ENCODE data around the gene CEP120. TPM values are rescaled to one million over a fixed set of nuclear protein-coding genes. Genes with fewer than 3 reads are reported as not detected.
"Not testable (repeated sequence)": the region's sequence is repeated elsewhere in the genome, so short reads cannot be mapped to it uniquely, and the experiment has no call there.

The CEP120 gene
- total and polyA plus RNA-seq, 7 donors = 2.5 to 15.0 (median 5.3) TPM

DNA sequence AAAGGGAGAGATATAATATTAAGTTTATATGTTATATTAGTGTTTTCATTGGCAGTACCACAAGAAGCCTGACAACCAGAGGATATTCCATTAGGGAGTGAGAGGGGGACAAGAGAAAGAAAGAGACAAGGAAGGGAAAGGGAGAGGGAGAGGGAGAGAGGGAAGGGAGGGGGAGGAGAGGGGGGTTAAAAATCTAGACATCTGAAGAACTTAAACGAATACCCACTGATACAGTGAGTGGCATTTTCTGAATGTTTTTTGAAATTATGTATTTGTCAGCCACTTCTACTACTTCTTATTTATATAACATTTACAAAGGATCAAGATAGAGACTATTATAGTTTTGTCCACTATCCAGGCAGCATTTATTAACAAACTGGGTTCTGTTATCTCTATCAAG, 11.6 kb upstream of the CEP120 start:
- H3K4me1 ChIP-seq = no peaks in the 10 kb centered on the region
- DNase-seq = no peak
- H3K9me3 ChIP-seq = no peaks in the 10 kb centered on the region
- peaks cover 0 to 3% (median 0%) of the 10 kb centered on the region in 3 donors for H3K27me3 ChIP-seq (ENCODE audit: insufficient read depth in 3 of 3, low read length in 2 of 3)
- H3K27ac ChIP-seq = no peak overlapping the region
- TF ChIP-seq, protein P1, sequence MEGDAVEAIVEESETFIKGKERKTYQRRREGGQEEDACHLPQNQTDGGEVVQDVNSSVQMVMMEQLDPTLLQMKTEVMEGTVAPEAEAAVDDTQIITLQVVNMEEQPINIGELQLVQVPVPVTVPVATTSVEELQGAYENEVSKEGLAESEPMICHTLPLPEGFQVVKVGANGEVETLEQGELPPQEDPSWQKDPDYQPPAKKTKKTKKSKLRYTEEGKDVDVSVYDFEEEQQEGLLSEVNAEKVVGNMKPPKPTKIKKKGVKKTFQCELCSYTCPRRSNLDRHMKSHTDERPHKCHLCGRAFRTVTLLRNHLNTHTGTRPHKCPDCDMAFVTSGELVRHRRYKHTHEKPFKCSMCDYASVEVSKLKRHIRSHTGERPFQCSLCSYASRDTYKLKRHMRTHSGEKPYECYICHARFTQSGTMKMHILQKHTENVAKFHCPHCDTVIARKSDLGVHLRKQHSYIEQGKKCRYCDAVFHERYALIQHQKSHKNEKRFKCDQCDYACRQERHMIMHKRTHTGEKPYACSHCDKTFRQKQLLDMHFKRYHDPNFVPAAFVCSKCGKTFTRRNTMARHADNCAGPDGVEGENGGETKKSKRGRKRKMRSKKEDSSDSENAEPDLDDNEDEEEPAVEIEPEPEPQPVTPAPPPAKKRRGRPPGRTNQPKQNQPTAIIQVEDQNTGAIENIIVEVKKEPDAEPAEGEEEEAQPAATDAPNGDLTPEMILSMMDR (IDR thresholded peaks at IDR 0.05) = no peak
- WGBS, 3 donors = 67 to 85% (median 83%) methylated on average over 1 of the region's 1 CpG
- no peak overlapping the region for H3K4me3 ChIP-seq
- intact Hi-C loops (cut with DNase I) = no loop called here
- no peak for ATAC-seq
- no peaks in the 10 kb centered on the region for H3K36me3 ChIP-seq (ENCODE audit: insufficient read depth in 1 of 2, low read depth in 1 of 2)

DNA sequence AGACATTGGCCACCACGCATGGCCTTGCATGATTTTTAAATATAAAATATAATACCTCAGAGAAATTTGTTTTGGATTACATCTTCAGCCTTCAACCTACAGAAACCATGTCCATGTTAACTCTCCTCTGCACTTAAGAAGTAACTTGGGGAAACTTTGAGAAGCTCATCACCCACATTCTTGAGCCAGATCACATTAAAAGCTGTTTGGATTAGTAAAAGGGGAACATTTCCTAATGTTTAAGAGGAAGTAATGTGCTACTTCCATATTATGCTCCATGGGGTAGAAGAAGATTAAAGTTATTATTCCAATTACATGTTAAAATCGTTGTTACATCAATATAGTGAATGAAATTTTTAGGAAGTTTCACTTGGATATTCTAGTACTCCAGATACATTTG, 10.4 kb upstream of the CEP120 start:
- TF ChIP-seq, protein P1 (IDR thresholded peaks at IDR 0.05) = no peak
- WGBS, 3 donors = 68 to 85% (median 85%) methylated on average over 2 of the region's 2 CpGs
- Histone ChIP-seq H3K9me3 (no peaks in the 10 kb centered on the region), H3K4me3 (no peak overlapping the region), H3K4me1 (no peaks in the 10 kb centered on the region), H3K27me3 (ENCODE audit: insufficient read depth in 3 of 3, low read length in 2 of 3) (peaks cover 0 to 3% (median 0%) of the 10 kb centered on the region in 3 donors), H3K27ac (no peak overlapping the region), H3K36me3 (ENCODE audit: insufficient read depth in 1 of 2, low read depth in 1 of 2) (no peaks in the 10 kb centered on the region)
- DNase-seq (no peak), ATAC-seq (no peak)
- intact Hi-C loops (cut with DNase I) = no loop called here

DNA sequence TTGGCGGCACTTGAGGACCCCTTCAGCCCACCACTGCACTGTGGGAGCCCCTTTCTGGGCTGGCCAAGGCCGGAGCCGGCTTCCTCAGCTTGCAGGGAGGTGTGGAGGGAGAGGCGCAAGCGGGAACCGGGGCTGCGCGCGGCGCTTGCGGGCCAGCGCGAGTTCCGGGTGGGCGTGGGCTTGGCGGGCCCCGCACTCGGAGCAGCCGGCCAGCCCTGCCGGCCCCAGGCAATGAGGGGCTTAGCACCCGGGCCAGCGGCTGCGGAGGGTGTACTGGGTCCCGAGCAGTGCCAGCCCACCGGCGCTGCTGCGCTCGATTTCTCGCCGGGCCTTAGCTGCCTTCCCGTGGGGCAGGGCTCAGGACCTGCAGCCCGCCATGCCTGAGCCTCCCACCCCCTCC, 7.2 kb upstream of the CEP120 start:
- intact Hi-C loops (cut with DNase I); H3K27me3 ChIP-seq (ENCODE audit: insufficient read depth in 3 of 3, low read length in 2 of 3); H3K36me3 ChIP-seq (ENCODE audit: insufficient read depth in 1 of 2, low read depth in 1 of 2); H3K4me1 ChIP-seq; DNase-seq; H3K27ac ChIP-seq; H3K9me3 ChIP-seq; H3K4me3 ChIP-seq; ATAC-seq: not testable (repeated sequence)
- WGBS, 3 donors = 92 to 96% (median 95%) methylated on average over 20 to 32 of the region's 32 CpGs

DNA sequence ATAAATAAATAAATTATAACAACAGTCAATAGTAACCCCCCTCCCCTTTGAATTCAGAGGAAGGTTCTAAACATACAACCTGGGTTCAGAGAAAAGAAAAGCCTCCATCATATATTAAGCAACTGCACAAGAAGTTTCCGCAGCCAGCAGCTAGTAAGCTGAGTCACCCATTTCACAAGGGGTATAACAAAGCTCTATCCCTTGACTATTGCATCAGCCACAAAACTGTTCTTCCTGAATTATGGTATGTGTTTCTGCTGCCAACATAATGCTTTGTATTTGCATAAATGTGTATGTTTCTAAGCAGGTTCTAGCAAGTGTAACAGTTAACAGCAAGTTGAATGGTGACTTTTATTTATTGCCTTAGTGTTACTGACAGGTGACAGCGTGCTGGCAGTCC, 6.8 kb upstream of the CEP120 start:
- no peaks in the 10 kb centered on the region for H3K9me3 ChIP-seq
- intact Hi-C loops (cut with DNase I) = loop anchor here in 1 of 2 donors (10.0 kb wide), 1 partner anchor 85 kb away; the partner anchor contains the start of gene CSNK1G3
- no peaks in the 10 kb centered on the region for H3K4me1 ChIP-seq
- no peak overlapping the region for H3K4me3 ChIP-seq
- DNase-seq = no peak
- H3K27me3 ChIP-seq (ENCODE audit: insufficient read depth in 3 of 3, low read length in 2 of 3) = peaks cover 0 to 3% (median 0%) of the 10 kb centered on the region in 3 donors
- H3K27ac ChIP-seq = no peak overlapping the region
- no peaks in the 10 kb centered on the region for H3K36me3 ChIP-seq (ENCODE audit: insufficient read depth in 1 of 2, low read depth in 1 of 2)
- peak in 2 of 4 donors; percentile 48 to 49 for ATAC-seq
- TF ChIP-seq, protein P1 (IDR thresholded peaks at IDR 0.05) = no peak
- WGBS, 3 donors = 88 to 92% (median 91%) methylated on average over 2 of the region's 2 CpGs

DNA sequence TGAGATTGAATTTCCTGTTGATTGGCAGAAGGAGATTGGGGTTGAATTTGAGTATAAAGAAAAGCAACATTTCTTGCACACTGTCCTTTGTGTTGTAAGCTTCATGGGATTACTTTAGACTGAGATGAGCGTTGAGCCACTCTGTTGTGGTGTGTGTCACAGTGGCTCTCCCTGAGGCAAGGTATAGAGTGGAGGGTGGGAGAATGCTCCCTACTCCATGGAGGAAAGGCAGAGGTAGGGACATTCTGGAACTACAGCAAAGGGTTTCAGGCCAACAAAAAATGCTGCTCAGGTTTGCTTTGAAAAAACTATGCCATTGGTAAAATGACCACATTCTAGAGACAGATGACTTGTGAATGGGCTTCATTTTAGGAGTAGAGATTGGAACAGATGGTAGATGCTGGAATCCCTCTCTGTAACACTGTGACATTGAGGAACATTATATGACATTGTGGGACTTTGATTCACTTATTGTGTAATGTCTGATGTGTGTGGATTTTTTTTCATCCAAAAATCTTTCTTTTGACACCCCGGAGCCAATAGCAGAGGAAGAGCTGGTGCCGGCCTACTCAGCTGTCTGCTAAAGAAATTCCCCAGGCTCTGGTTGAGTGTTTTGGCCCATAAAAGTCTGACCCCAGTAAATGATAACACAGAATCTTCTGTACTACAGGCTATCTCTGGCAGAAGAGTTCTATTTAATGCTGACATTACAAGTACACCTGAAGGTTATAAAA, 6.2 kb upstream of the CEP120 start:
- no peaks in the 10 kb centered on the region for H3K36me3 ChIP-seq (ENCODE audit: insufficient read depth in 1 of 2, low read depth in 1 of 2)
- WGBS, 3 donors = 83 to 91% (median 89%) methylated on average over 3 of the region's 3 CpGs
- no peaks in the 10 kb centered on the region for H3K4me1 ChIP-seq
- TF ChIP-seq, protein P1 (IDR thresholded peaks at IDR 0.05) = no peak
- no peak for DNase-seq
- peak in 1 of 4 donors; percentile 10 for ATAC-seq
- no peaks in the 10 kb centered on the region for H3K9me3 ChIP-seq
- H3K4me3 ChIP-seq = no peak overlapping the region
- H3K27ac ChIP-seq = no peak overlapping the region
- H3K27me3 ChIP-seq (ENCODE audit: insufficient read depth in 3 of 3, low read length in 2 of 3) = peaks cover 0 to 3% (median 0%) of the 10 kb centered on the region in 3 donors
- intact Hi-C loops (cut with DNase I) = loop anchor here in 1 of 2 donors (10.0 kb wide), 1 partner anchor 85 kb away; the partner anchor contains the start of gene CSNK1G3
